H1 (cell line): ENCODE data around the gene SMAGP. TPM values are rescaled to one million over a fixed set of nuclear protein-coding genes. Genes with fewer than 3 reads are reported as not detected.

Source experiments
- CTCF ChIP-seq, 3 experiments: IDR thresholded peaks; 1 replicate in 2 of 3; 2 replicates in 1 of 3; pipeline versions ENCODE4 v1.5.1 to v1.6.1; 2011; ENCODE audit warnings: low read length in 3 of 3, mild to moderate bottlenecking in 3 of 3, inconsistent platforms in 2 of 3, low read depth in 1 of 3, moderate library complexity in 1 of 3; ENCODE audit not compliant: insufficient read depth in 1 of 3; ENCODE audit errors: control extremely low read depth in 1 of 3
- GTF2F1 ChIP-seq: IDR thresholded peaks from 2 replicates; pipeline ENCODE4 v1.6.1; 2012; ENCODE audit warnings: low read depth, low read length, improper control_type of control experiment, borderline replicate concordance
- JUN ChIP-seq: IDR thresholded peaks from 2 replicates; pipeline ENCODE4 v1.6.1; 2011; ENCODE audit warnings: low read depth, mild to moderate bottlenecking, improper control_type of control experiment, low read length
- NANOG ChIP-seq: IDR thresholded peaks from 2 replicates; pipeline ENCODE4 v1.6.1; 2011; ENCODE audit warnings: low read length, low read depth, mild to moderate bottlenecking, inconsistent platforms; ENCODE audit not compliant: insufficient read depth, poor library complexity, severe bottlenecking
- NRF1 ChIP-seq: IDR thresholded peaks from 2 replicates; pipeline ENCODE4 v1.6.1; 2011; ENCODE audit warnings: mild to moderate bottlenecking, low read depth, low read length, improper control_type of control experiment
- POLR2A ChIP-seq, 2 experiments: IDR thresholded peaks; 1 replicate in 1 of 2; 2 replicates in 1 of 2; pipeline ENCODE4 v1.6.1; 2011; ENCODE audit warnings: low read depth in 2 of 2, low read length in 2 of 2, mild to moderate bottlenecking in 2 of 2; ENCODE audit errors: control extremely low read depth in 1 of 2
- SP1 ChIP-seq: IDR thresholded peaks from 2 replicates; pipeline ENCODE4 v1.6.1; 2011; ENCODE audit warnings: low read depth, low read length
- polyA plus RNA-seq, 7 experiments: library from polyadenylated mRNA; depleted of rRNA in 3 of 7; stranded (reverse) in 5 of 7; unstranded in 2 of 7; fragments of >200 nt in 5 of 7; fragments of 200-250 nt in 2 of 7; gene quantifications; 1 replicate in 5 of 7; 2 replicates in 1 of 7; 4 replicates in 1 of 7; pipeline versions ENCODE4 v1.2.1 to v1.2.3, GENCODE V29; 2011 to 2013; ENCODE audit warnings: missing spikeins in 2 of 7, mixed read lengths in 2 of 7
- total RNA-seq: library from RNA; stranded (reverse); fragmentation: NEBNext Ultra II Directional; extraction: Animal tissue kit (Norgen Biotek cat#: 25700); gene quantifications from 2 replicates; pipeline ENCODE4 v1.2.1, GENCODE V29; 2021
- TF ChIP-seq, protein P1 (sequence below): fragments of 300-600 bp; sonication (generic); IDR thresholded peaks from 2 replicates; pipeline ENCODE4 v1.7.1; 2012; ENCODE audit warnings: low read length, moderate library complexity, mild to moderate bottlenecking, inconsistent platforms; ENCODE audit not compliant: insufficient replicate concordance

The SMAGP gene
- total and polyA plus RNA-seq, 2 of the 8 experiments (the other 6 are each of a cell fraction or from before 2014, with no cell fraction given): 9.4 to 12.7 TPM

DNA sequence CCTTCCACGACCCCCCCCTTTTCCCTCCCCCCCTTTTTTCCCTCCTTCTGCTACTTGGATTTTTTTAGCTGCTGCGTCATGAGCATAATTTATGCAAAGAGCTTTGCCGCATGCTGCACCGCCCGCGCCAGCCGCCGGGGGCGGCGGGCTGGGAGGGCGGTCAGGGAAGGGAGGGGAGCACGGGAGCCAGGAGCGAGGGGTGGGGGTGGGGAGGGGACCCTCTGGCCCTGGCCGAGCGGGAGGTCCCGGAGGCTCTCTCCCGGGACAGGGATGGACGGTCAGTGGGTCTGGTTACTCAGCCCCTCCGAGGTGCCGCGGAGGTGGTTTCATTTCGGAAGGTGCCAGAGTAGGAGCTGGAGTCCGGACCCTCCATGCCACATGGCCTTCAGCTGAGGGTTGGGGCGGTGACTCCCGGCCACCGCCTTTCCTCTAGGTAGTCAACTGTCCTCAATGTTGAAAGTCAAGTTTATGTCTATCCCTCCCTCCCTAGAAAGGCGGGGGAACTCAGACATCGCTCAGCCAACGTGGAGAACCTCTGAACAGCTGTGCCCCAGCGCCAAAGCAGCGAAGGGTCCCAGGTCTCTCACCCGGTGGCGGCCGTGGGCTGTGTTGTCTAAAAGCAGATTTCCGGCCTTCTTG is 52.1 kb downstream of the SMAGP start, which contains the start of gene POU6F1 (continued):
- TF ChIP-seq, protein P1, sequence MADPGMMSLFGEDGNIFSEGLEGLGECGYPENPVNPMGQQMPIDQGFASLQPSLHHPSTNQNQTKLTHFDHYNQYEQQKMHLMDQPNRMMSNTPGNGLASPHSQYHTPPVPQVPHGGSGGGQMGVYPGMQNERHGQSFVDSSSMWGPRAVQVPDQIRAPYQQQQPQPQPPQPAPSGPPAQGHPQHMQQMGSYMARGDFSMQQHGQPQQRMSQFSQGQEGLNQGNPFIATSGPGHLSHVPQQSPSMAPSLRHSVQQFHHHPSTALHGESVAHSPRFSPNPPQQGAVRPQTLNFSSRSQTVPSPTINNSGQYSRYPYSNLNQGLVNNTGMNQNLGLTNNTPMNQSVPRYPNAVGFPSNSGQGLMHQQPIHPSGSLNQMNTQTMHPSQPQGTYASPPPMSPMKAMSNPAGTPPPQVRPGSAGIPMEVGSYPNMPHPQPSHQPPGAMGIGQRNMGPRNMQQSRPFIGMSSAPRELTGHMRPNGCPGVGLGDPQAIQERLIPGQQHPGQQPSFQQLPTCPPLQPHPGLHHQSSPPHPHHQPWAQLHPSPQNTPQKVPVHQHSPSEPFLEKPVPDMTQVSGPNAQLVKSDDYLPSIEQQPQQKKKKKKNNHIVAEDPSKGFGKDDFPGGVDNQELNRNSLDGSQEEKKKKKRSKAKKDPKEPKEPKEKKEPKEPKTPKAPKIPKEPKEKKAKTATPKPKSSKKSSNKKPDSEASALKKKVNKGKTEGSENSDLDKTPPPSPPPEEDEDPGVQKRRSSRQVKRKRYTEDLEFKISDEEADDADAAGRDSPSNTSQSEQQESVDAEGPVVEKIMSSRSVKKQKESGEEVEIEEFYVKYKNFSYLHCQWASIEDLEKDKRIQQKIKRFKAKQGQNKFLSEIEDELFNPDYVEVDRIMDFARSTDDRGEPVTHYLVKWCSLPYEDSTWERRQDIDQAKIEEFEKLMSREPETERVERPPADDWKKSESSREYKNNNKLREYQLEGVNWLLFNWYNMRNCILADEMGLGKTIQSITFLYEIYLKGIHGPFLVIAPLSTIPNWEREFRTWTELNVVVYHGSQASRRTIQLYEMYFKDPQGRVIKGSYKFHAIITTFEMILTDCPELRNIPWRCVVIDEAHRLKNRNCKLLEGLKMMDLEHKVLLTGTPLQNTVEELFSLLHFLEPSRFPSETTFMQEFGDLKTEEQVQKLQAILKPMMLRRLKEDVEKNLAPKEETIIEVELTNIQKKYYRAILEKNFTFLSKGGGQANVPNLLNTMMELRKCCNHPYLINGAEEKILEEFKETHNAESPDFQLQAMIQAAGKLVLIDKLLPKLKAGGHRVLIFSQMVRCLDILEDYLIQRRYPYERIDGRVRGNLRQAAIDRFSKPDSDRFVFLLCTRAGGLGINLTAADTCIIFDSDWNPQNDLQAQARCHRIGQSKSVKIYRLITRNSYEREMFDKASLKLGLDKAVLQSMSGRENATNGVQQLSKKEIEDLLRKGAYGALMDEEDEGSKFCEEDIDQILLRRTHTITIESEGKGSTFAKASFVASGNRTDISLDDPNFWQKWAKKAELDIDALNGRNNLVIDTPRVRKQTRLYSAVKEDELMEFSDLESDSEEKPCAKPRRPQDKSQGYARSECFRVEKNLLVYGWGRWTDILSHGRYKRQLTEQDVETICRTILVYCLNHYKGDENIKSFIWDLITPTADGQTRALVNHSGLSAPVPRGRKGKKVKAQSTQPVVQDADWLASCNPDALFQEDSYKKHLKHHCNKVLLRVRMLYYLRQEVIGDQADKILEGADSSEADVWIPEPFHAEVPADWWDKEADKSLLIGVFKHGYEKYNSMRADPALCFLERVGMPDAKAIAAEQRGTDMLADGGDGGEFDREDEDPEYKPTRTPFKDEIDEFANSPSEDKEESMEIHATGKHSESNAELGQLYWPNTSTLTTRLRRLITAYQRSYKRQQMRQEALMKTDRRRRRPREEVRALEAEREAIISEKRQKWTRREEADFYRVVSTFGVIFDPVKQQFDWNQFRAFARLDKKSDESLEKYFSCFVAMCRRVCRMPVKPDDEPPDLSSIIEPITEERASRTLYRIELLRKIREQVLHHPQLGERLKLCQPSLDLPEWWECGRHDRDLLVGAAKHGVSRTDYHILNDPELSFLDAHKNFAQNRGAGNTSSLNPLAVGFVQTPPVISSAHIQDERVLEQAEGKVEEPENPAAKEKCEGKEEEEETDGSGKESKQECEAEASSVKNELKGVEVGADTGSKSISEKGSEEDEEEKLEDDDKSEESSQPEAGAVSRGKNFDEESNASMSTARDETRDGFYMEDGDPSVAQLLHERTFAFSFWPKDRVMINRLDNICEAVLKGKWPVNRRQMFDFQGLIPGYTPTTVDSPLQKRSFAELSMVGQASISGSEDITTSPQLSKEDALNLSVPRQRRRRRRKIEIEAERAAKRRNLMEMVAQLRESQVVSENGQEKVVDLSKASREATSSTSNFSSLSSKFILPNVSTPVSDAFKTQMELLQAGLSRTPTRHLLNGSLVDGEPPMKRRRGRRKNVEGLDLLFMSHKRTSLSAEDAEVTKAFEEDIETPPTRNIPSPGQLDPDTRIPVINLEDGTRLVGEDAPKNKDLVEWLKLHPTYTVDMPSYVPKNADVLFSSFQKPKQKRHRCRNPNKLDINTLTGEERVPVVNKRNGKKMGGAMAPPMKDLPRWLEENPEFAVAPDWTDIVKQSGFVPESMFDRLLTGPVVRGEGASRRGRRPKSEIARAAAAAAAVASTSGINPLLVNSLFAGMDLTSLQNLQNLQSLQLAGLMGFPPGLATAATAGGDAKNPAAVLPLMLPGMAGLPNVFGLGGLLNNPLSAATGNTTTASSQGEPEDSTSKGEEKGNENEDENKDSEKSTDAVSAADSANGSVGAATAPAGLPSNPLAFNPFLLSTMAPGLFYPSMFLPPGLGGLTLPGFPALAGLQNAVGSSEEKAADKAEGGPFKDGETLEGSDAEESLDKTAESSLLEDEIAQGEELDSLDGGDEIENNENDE: no peak
- TF ChIP-seq JUN (no peak), NRF1 (no peak), POLR2A (IDR thresholded peaks at IDR 0.05; ENCODE audit: control extremely low read depth in 1 of 2, low read depth in 2 of 2, low read length in 2 of 2) (peak in 1 of 2 experiments; percentile 62; a peak in 1 of 3 replicates), CTCF (IDR thresholded peaks at IDR 0.05; ENCODE audit: control extremely low read depth in 1 of 3, insufficient read depth in 1 of 3, low read depth in 1 of 3, low read length in 3 of 3) (peak; percentile 29 to 56 (median 48)), NANOG (no peak), GTF2F1 (no peak), SP1 (no peak)
